NCI-H2227 treated with DMSO at 0.1 percent for 48 hours (cell line): ENCODE results near the gene ENKD1.
A peak's percentile ranks its signal among the peaks of the same experiment; 100 is the strongest.

Experiments
- DNase-seq: peaks from one replicate; lab custom pipeline; 2025; lab: John Stamatoyannopoulos, UW

ENKD1 gene

DNA sequence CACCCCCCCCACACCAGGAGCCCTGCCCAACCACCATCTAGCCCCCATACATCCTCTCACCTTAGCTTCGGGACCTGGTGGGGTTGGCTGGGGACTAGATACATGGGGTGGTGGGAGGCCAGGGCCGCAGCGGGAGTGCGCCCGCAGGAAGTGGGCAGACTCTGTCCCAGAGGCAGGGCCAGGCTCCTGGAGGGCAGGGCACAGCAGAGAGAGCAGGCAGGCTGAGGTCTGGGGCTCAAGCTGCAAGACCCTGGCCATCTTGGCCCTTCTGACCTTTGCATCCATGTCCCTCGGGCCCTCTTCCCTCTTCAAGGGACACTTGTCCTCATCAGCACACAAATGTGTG is 2.7 kb downstream of the ENKD1 start:
- DNase-seq, result no peak

GRCh38 chr16:67663151-67663876 is 3.2 kb downstream of the ENKD1 start:
- DNase-seq, result no peak

DNA sequence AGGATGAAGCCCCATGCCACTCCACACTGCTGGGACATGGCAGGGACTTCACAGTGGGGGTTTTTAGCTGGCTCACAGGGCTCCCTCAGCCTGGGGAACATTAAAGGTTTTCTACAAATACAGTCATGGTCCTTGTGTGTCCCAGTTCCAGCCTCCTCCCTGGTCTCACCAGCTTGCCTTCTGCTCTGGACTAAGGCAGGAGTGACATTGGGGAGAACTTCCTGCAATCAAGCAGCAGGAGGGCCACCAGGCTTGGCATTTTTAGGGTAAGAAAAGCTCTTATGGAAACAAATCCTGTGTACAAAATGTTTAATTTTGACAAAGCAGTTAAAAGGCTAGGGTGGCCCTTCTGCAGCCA is 3.9 kb downstream of the ENKD1 start:
- DNase-seq, result no peak

DNA sequence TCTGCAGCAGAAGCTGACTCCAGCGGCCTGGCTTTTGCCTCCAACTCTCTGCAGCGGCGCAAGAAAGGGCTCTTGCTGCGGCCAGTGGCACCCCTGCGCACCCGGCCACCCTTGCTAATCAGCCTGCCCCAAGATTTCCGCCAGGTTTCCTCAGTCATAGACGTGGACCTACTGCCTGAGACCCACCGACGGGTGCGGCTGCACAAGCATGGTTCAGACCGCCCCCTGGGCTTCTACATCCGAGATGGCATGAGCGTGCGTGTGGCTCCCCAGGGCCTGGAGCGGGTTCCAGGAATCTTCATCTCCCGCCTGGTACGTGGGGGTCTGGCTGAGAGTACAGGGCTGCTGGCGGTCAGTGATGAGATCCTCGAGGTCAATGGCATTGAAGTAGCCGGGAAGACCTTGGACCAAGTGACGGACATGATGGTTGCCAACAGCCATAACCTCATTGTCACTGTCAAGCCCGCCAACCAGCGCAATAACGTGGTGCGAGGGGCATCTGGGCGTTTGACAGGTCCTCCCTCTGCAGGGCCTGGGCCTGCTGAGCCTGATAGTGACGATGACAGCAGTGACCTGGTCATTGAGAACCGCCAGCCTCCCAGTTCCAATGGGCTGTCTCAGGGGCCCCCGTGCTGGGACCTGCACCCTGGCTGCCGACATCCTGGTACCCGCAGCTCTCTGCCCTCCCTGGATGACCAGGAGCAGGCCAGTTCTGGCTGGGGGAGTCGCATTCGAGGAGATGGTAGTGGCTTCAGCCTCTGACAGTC is 4.5 kb downstream of the ENKD1 start:
- DNase-seq, result no peak

DNA sequence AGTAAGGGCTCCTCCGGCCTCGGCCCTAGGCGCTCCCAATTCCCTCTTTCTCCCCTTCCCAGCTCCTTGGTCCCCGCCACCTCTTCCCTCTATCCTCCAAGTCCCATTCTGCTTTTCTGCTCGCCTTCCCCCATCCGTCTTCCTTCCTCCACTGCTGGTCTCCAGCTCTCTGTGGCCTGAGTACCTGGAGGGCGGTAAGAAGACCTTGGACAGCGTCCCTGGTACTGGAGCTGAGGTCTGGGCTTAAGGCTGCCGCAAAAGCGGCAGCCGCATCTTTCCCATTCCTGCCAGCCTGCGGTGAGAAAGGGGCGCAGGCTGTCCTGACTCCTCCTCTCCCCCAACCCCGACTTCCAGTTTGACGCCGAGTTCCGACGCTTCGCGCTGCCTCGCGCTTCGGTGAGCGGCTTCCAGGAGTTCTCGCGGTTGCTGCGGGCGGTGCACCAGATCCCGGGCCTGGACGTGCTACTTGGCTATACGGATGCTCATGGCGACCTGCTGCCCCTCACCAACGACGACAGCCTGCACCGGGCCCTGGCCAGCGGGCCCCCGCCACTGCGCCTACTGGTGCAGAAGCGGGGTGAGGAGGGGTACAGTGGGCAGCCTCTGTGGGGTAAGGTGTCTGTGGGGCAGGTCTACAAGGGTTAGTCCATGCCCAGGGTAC is 5.3 kb downstream of the ENKD1 start:
- DNase-seq, result peak; percentile 64

DNA sequence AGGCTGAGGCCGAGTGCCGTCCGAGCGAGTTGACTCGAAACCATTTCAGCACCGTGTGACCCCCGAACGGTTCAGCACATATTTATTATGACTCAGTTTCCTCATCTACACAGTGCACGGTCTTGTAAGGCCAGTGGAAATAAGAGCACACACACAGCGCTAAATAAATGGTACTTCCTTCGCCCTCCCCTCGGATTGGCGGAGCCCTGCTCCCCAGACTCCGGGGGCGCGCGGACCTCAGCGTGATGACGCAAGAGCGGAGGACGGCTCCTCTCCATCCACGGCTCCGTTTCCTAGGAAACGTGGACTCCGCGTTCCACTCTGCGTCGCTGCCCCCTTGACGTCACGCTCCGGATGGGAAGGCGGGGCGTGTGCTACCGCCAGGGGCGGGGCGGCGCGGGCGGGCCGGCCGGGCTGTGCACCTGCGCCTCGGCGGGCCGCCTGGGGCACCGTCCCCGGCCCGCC is 6.0 kb downstream of the ENKD1 start, which contains the start of gene PARD6A:
PARD6A (plus strand) TSS at position 397 of the 465 bp plus-strand sequence. CDS start 79 bp downstream, outside the sequence.
- DNase-seq, result peak; percentile 92

DNA sequence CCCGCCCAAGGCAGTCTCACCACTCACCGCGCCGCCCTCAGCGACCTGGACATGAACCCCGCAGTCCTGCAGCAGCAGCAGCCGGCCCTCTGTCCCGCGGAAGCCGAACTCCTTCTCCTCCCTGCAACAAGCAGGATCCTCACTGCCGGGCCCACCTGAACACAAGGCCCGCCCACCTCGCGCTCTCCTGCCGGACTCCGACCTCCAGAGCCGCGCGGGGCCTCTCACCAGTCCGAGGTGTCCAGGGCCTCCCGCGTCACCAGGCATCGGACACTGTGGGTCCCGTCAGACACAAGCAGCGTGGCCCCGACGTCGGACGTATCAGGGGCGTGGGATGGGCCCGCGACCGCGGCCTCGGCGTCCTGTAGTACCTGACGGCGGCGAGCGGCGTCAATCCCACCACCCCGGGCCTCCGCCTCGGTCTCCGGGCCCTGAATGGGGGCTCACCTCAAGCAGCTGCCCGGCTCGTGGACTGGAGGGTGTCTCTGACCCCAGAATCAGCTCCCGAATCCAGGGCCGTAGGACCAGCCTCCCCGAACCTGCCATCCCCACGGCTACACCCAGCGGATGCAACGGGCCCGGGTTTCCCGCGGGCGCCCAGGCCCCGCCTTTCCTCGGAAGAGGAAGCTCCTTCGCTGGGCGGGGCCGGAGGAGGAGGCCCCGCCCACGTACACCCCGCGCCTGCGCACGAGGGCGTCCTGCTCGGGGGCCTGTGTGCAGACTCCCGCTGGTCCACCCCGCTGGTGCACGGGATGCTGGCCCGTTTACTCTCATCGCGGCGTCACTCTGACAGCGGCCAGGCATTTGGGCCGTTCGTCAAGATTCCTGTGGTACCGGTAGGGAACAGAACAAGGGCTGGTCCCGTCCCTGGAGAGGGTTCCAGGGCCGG is 6.6 kb downstream of the ENKD1 start, which contains the start of gene ACD:
ACD (minus strand) TSS at position 586 of the 889 bp plus-strand sequence; CDS start at position 546, 40 bp downstream.
- peak; percentile 71 for DNase-seq

DNA sequence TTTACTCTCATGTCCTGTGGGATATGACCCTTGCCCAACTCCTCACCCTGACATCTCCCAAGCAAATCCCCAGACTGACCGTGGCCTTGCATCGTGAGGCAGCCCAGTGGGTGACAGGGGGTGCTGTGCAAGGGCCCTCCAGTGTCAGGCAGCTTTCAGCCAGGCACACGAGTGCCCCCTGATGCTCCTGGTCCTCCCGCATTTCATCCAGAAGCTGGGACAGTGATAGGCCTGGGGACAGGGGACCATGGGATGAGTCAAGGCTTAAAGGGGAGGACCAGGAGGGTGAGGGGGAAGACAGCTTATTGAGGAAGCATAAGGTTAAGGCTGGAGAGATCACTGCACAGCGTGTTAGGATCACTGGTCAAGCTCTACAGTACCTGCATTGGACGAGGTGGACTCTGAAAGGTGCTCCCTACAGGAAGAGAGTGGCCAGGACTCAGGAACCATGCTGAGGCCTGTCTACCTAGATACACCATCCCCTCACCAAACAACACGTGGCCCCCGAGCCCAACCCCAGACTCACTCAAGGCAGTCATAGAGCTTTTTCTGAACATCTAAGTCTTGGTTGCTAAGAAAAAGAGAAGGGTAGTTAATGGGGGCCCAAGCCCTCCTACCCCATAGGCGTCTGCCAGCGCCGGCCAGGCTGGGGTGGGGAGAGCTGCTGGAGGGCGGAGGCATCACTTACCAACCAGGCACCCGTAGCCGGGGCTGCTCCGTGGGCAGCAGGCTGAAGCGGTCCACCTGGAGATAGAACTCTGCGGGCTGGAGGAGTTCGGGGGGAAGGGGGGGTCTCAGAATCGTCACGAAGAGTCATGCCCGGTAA is 7.5 kb downstream of the ENKD1 start:
- no peak for DNase-seq

- no peak for DNase-seq
These were observed 8.6 kb downstream of the ENKD1 start for GRCh38 chr16:67657751-67658518.

- no peak for DNase-seq
These were observed 9.4 kb downstream of the ENKD1 start for GRCh38 chr16:67657017-67657608.

DNA sequence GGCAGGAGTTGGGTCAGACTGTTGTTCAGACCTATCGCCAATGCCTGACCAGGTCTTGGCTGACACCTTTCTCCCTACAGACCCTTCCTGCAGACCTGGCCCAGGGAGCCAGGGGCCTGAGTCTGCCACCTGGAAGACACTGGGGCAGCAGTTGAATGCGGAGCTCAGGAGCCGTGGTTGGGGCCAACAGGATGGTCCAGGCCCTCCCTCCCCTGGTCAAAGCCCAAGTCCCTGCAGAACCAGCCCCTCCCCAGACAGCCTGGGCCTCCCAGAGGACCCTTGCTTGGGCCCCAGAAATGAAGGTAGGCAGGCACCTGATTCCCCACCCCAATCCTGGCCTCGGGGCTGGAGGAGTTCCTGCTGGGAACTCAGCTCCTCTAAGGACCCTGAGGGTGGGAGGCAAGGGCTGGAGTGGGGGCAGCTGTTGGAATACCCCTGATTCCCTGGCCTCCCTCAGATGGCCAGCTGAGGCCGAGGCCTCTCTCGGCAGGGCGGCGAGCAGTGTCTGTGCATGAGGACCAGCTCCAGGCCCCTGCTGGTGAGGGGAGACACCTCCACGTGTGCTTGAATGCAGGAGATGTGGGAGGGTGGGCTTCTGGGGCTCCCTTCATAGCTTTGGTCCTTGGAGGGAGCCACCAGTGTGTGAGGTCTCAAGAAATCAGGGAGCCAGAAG is 10.1 kb downstream of the ENKD1 start:
- no peak for DNase-seq

GRCh38 chr16:67655363-67655762 is 11.2 kb downstream of the ENKD1 start:
- no peak for DNase-seq

DNA sequence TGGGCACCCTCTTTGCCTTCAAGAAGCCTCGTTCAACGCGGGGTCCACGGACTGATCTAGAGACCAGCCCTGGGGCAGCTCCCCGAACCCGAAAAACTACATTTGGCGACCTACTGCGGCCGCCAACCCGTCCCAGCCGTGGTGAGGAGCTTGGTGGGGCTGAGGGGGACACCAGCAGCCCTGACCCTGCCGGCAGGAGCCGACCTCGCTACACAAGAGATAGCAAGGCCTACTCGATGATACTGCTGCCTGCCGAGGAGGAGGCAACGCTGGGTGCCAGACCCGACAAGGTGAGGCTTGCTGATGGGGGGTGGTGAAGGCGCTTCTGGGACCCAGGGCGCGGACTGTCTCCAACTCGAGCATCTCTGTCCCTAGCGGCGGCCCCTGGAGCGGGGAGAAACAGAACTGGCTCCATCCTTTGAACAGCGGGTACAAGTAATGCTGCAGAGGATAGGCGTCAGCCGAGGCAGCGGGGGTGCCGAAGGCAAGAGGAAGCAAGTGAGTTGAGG is 12.1 kb downstream of the ENKD1 start:
- DNase-seq, result no peak

DNA sequence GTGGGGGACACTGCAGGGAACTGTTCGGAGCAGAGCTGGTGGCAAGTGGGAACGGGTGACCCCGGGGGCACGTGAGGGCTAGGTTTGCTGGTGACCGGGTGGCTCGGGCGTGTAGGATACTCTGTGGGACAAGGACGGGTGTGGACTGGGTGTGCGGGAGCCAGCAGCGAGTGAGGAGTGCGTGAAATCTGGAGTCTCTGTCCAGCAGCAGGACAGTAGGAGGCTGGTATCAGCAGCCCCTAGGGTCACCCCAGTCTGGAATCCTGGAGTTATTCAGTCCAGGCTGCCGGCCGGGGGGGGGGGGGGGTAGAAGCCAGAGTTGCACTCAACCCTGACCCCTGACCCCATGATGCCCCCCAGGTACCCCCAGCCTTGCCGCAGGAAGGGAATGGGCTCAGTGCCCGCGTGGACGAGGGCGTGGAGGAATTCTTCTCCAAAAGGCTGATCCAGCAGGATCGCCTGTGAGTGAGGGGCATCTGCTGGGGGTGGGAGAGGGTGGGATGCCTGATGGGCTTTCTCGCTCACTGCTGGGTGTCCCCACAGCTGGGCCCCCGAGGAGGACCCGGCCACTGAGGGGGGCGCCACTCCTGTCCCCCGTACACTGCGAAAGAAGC is 12.7 kb downstream of the ENKD1 start:
- no peak for DNase-seq

GRCh38 chr16:67653128-67653788 is 13.3 kb downstream of the ENKD1 start:
- peak; percentile 31 for DNase-seq

DNA sequence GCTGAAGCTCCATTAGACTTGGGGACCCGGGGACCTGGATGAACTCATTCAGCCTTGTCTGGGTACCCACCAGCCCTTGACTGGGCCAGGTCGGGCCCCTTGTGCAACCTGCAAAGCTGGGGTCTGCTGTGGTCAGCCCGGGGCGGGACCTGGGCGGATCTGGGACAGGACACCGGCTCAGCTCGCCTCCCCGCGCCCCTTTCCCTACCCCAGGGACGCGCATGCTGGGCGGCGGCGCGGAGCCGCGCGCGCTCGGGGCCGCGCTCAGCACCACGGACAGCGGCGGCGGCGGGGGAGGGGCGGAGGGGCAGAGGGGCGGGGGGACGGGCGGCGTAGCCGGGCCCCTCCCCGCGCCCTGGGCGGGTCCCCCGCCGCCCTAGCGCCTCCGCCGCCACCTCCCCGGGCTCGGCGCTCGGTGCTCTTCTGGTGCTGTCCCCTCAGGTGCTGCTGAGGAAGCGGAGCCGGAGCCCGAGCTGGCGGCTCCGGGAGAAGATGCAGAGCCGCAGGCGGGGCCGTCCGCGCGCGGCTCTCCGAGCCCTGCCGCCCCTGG is 13.9 kb downstream of the ENKD1 start:
- DNase-seq, result no peak

- DNase-seq, result no peak
These were observed 14.7 kb downstream of the ENKD1 start for GRCh38 chr16:67651847-67652246.

GRCh38 chr16:67651039-67651438 is 15.5 kb downstream of the ENKD1 start:
- DNase-seq, result no peak
